IMR-90 (cell line): ENCODE measurements around the gene AKT1S1. TPM values are rescaled to one million over a fixed set of nuclear protein-coding genes. Genes with fewer than 3 reads are reported as not detected.

Experiments used
- ATAC-seq: fragments of 200-7000 bp; cut with Tn5 transposase; 2 replicates; pipeline ENCODE4 v1.9.1; 2020; ENCODE audit warnings: low read depth, mild to moderate bottlenecking, moderate library complexity
- BruUV-seq: library from RNA; stranded (reverse); fragments of 400-500 nt; replicated peaks from 2 replicates; lab custom pipeline; 2021; lab: Mats Ljungman, UMichigan
- CTCF ChIA-PET: fragments of 300-600 bp; formaldehyde crosslinking; extraction: SDS; loops from one replicate; lab custom pipeline; 2021; ENCODE audit warnings: antibody characterized with exemption; lab: Yijun Ruan, JAX
- POLR2A ChIA-PET: fragments of 300-600 bp; sonication (Branson Sonifier 250); formaldehyde crosslinking; loops from one replicate; lab custom pipeline; 2022; ENCODE audit warnings: antibody characterized with exemption; ENCODE audit not compliant: unreplicated experiment; lab: Charles Lee
- DNase-seq: peaks from one replicate; pipeline ENCODE4 v3.0.0; 2013
- H2AFZ ChIP-seq: replicated peaks from 2 replicates; pipeline ENCODE3; 2013; ENCODE audit warnings: low read length, mild to moderate bottlenecking; ENCODE audit not compliant: poor library complexity
- H2AK5ac ChIP-seq: 2 replicates; pipeline ENCODE4 v1.6.1; 2013; ENCODE audit warnings: low read depth, low read length, inconsistent platforms
- H2AK9ac ChIP-seq: replicated peaks from 2 replicates; pipeline ENCODE3; 2013; ENCODE audit warnings: mild to moderate bottlenecking, low read depth, low read length, moderate library complexity; ENCODE audit not compliant: poor library complexity
- H2BK120ac ChIP-seq: 2 replicates; pipeline ENCODE4 v1.6.1; 2013; ENCODE audit warnings: low read depth, low read length, inconsistent platforms
- H2BK15ac ChIP-seq: 3 replicates; pipeline ENCODE4 v1.6.1; 2013; ENCODE audit warnings: low read depth, low read length, inconsistent platforms
- H2BK20ac ChIP-seq: 2 replicates; pipeline ENCODE4 v1.6.1; 2013; ENCODE audit warnings: low read depth, mild to moderate bottlenecking, inconsistent platforms, low read length, moderate library complexity
- H2BK5ac ChIP-seq: 2 replicates; pipeline ENCODE4 v1.6.1; 2013; ENCODE audit warnings: mild to moderate bottlenecking, low read depth, low read length, inconsistent platforms; ENCODE audit not compliant: poor library complexity, severe bottlenecking
- H3K14ac ChIP-seq: replicated peaks from 2 replicates; pipeline ENCODE4 v1.6.1; 2013; ENCODE audit warnings: low read depth, low read length, inconsistent platforms
- H3K18ac ChIP-seq: 2 replicates; pipeline ENCODE4 v1.6.1; 2013; ENCODE audit warnings: low read depth, low read length, control low read depth
- H3K23ac ChIP-seq: 2 replicates; pipeline ENCODE4 v1.6.1; 2013; ENCODE audit warnings: low read depth, low read length, inconsistent platforms
- H3K27ac ChIP-seq: 2 replicates; pipeline ENCODE4 v1.5.1; 2013; ENCODE audit warnings: mild to moderate bottlenecking, control low read depth, low read length; ENCODE audit not compliant: insufficient read depth
- H3K27me3 ChIP-seq: 2 replicates; pipeline ENCODE4 v1.6.1; 2013; ENCODE audit warnings: low read length; ENCODE audit not compliant: control insufficient read depth, insufficient read depth
- H3K36me3 ChIP-seq: 2 replicates; pipeline ENCODE4 v1.6.1; 2013; ENCODE audit warnings: low read length, mixed read lengths; ENCODE audit not compliant: control insufficient read depth, insufficient read depth
- H3K4ac ChIP-seq: 2 replicates; pipeline ENCODE4 v1.6.1; 2013; ENCODE audit warnings: low read depth, low read length, inconsistent platforms
- H3K4me1 ChIP-seq: 2 replicates; pipeline ENCODE4 v1.6.1; 2013; ENCODE audit warnings: low read length, mixed read lengths; ENCODE audit not compliant: control insufficient read depth, insufficient read depth
- H3K4me2 ChIP-seq: 2 replicates; pipeline ENCODE4 v1.6.1; 2013; ENCODE audit warnings: low read depth, mild to moderate bottlenecking, control low read depth, low read length, moderate library complexity
- H3K4me3 ChIP-seq: 2 replicates; pipeline ENCODE4 v1.5.1; 2013; ENCODE audit warnings: low read depth, mild to moderate bottlenecking, control low read depth, low read length, moderate library complexity; ENCODE audit not compliant: insufficient read depth
- H3K56ac ChIP-seq: 2 replicates; pipeline ENCODE4 v1.6.1; 2013; ENCODE audit warnings: low read length, inconsistent platforms; ENCODE audit not compliant: insufficient read depth; ENCODE audit errors: extremely low read depth
- H3K79me1 ChIP-seq, 2 experiments: 2 replicates each; pipeline ENCODE4 v1.6.1; 2013; ENCODE audit warnings: low read length in 2 of 2, inconsistent platforms in 1 of 2, low read depth in 1 of 2
- H3K9ac ChIP-seq: 2 replicates; pipeline ENCODE4 v1.6.1; 2013; ENCODE audit warnings: low read depth, low read length, control low read depth
- H3K9me1 ChIP-seq: 2 replicates; pipeline ENCODE4 v1.6.1; 2013; ENCODE audit warnings: low read length, inconsistent platforms; ENCODE audit not compliant: insufficient read depth
- H3K9me3 ChIP-seq: 2 replicates; pipeline ENCODE4 v1.6.1; 2013; ENCODE audit warnings: low read length; ENCODE audit not compliant: control insufficient read depth, insufficient read depth
- H4K20me1 ChIP-seq: 2 replicates; pipeline ENCODE4 v1.6.1; 2013; ENCODE audit warnings: low read length, inconsistent platforms; ENCODE audit not compliant: insufficient read depth
- H4K5ac ChIP-seq: 2 replicates; pipeline ENCODE4 v1.6.1; 2013; ENCODE audit warnings: mild to moderate bottlenecking, low read depth, low read length, control low read depth
- H4K8ac ChIP-seq, 2 experiments: 2 replicates each; pipeline ENCODE4 v1.6.1; 2013; ENCODE audit warnings: low read depth in 2 of 2, low read length in 2 of 2, control low read depth in 1 of 2, inconsistent platforms in 1 of 2
- H4K91ac ChIP-seq: 2 replicates; pipeline ENCODE4 v1.6.1; 2013; ENCODE audit warnings: low read depth, low read length, inconsistent platforms; ENCODE audit not compliant: insufficient read depth
- RCOR1 ChIP-seq: IDR thresholded peaks from 2 replicates; pipeline ENCODE4 v1.6.1; 2012; ENCODE audit warnings: mild to moderate bottlenecking, low read length, improper control_type of control experiment; ENCODE audit not compliant: insufficient replicate concordance
- WGBS, 2 experiments: methylation state at CpG; one replicate each; pipeline versions ENCODE4 v1.1.5 to v1.1.7; 2013; ENCODE audit warnings: missing lambda C conversion rate in 2 of 2; ENCODE audit not compliant: insufficient read length in 1 of 2; ENCODE audit errors: extremely low coverage in 2 of 2; 5-methylcytosine and 5-hydroxymethylcytosine counted together
- dilution Hi-C: fragments of 300-500 bp; cut with HindIII; formaldehyde crosslinking; loops from one replicate; pipeline ENCODE4 v1.14.3; 2018; ENCODE audit warnings: low sequenced_read_pairs; ENCODE audit not compliant: unreplicated experiment
- in situ Hi-C: fragments of 300-500 bp; cut with MboI; formaldehyde crosslinking; loops from 3 replicates; pipeline ENCODE4 v1.14.3; 2019; ENCODE audit warnings: low sequenced_read_pairs, inconsistent platforms, mixed read lengths
- intact Hi-C: fragments of 100-400 bp; cut with micrococcal nuclease; formaldehyde crosslinking; loops from 2 replicates; pipeline ENCODE4 v1.10.0; 2022
- polyA plus RNA-seq, 3 experiments: library from polyadenylated mRNA; depleted of rRNA; stranded (reverse); fragments of >200 nt; gene quantifications; 2 replicates each; pipeline ENCODE4 v1.2.3, GENCODE V29; 2012; ENCODE audit warnings: low replicate concordance in 1 of 3
- total RNA-seq: library from RNA; depleted of rRNA; stranded (reverse); fragments of >200 nt; gene quantifications from 2 replicates; pipeline ENCODE4 v1.2.3, GENCODE V29; 2012
- TF ChIP-seq, protein P1 (sequence below): fragments of 150-350 bp; IDR thresholded peaks from 2 replicates; pipeline ENCODE4 v1.6.1; 2017; ENCODE audit warnings: mild to moderate bottlenecking, antibody characterized with exemption, low read length, low read depth

The AKT1S1 gene
- total and polyA plus RNA-seq, 2 of the 4 experiments (the other 2 are of a cell fraction): 3.6 to 54.4 TPM

DNA sequence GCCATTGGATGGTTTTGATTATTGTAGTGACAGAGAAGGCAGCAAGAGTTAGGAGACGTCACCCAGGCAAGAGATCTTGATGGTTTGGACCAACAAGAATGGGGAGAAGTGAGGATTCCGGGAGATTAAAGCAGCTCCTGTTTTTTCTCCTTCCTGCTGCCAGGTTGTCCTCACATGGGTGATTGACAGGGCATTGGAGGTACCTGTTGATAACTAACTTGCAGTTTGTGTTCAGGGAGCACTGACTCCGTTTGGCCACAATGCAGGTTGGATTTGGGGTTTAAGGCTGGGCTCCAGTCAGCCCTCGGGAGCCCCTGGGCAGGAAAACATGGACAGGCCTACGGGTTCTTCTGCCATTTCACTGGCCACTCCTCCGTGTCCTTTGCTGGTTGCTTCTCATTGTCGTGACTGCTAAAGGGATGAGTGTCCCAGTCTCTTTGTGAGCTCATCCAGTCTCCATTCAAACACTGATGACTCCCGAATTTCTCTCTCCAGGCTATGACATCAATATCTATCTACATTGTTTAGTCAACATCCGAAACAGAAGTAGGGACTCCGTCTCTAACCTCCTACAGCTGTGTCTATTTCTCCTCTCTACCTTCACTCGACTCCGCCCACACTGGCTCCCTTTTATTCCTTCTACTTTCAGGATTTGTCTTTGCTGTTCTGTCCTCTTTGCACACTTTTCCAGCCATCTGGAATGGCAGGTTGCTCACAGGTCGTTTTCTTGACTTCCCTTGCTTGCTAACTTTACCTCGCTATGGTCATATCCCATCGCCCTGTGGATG lies 27.5 kb downstream of the AKT1S1 start:
- CTCF ChIA-PET: no interaction called here
- Histone ChIP-seq H3K23ac (no peak overlapping the region), H4K8ac (peak overlapping the region; percentile 75 to 94; a peak in 2 of 4 replicates), H2BK5ac (no peak overlapping the region), H3K18ac (no peak overlapping the region), H3K9me3 (no peaks in the 10 kb centered on the region), H3K36me3 (peaks cover 6% of the 10 kb centered on the region; the same call in 1 of the 2 replicates), H2BK15ac (no peak overlapping the region), H3K79me1 (peaks cover 27 to 73% of the 10 kb centered on the region in 2 experiments), H4K5ac (peak overlapping the region; percentile 66; the same call in 1 of the 2 replicates), H2AFZ (no peak overlapping the region), H3K4me1 (peaks cover 16% of the 10 kb centered on the region), H3K14ac (0 out of 2 replicates have a peak overlapping the region, but pooled peaks have one; percentile 20), H3K4me3 (no peak overlapping the region), H3K27me3 (no peaks in the 10 kb centered on the region), H2BK20ac (no peak overlapping the region), H2BK120ac (no peak overlapping the region), H2AK5ac (peak overlapping the region; percentile 22), H3K4me2 (peak overlapping the region; percentile 90), H3K9ac (no peak overlapping the region), H3K56ac (no peak overlapping the region), H4K20me1 (peaks cover 39% of the 10 kb centered on the region), H3K9me1 (peaks cover 15% of the 10 kb centered on the region), H4K91ac (no peak overlapping the region), H3K27ac (no peak overlapping the region), H2AK9ac (no peak overlapping the region), H3K4ac (peak overlapping the region; percentile 47; the same call in 1 of the 2 replicates)
- intact Hi-C loops (loop anchor here (2.0 kb wide), 1 partner anchor 31 kb away; the partner anchor contains the start of gene MED25), in situ Hi-C loops (loop anchor here (10.0 kb wide), 1 partner anchor 165 kb away; the partner anchor contains the start of gene ADM5), dilution Hi-C loops (no loop called here)
- WGBS, 2 experiments: 91% methylated on average over 13 of the region's 15 CpGs; no CpG with 5 or more reads in 1 of the 2 experiments
- no peak for DNase-seq
- ATAC-seq: no peak
- POLR2A ChIA-PET: interaction anchor here (0.9 kb wide), 1 partner anchor 209 kb away, joined by 4 read pairs; no protein-coding TSS in a partner anchor
- TF ChIP-seq, protein P1, sequence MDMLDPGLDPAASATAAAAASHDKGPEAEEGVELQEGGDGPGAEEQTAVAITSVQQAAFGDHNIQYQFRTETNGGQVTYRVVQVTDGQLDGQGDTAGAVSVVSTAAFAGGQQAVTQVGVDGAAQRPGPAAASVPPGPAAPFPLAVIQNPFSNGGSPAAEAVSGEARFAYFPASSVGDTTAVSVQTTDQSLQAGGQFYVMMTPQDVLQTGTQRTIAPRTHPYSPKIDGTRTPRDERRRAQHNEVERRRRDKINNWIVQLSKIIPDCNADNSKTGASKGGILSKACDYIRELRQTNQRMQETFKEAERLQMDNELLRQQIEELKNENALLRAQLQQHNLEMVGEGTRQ: no peak
- no peak for TF ChIP-seq RCOR1
- BruUV-seq: TSS peak; percentile 20
